ENCODE results near the gene EZR. TPM values are rescaled to one million over a fixed set of nuclear protein-coding genes. Genes with fewer than 3 reads are reported as not detected.

The EZR gene
- total RNA-seq, 1 donor from 2014 or later = 114 TPM

- DNase-seq (ENCODE audit: low spot score in 2 of 2) (no peak), FAIRE-seq (no peak)
Observed at GRCh38 chr6:158819977-158820622, 932 bp upstream of the EZR start.

GRCh38 chr6:158818581-158819212 lies 471 bp downstream of the EZR start:
- DNase-seq (ENCODE audit: low spot score in 2 of 2) = peak; percentile 55 to 65
- FAIRE-seq = no peak

- no peak for FAIRE-seq
- DNase-seq (ENCODE audit: low spot score in 2 of 2) = peak; percentile 74 to 84
Observed at GRCh38 chr6:158817728-158818580, 1.2 kb downstream of the EZR start.

- no peak for FAIRE-seq
- DNase-seq (ENCODE audit: low spot score in 2 of 2) = no peak
Observed at GRCh38 chr6:158816803-158817727, 2.1 kb downstream of the EZR start.

- FAIRE-seq (no peak), DNase-seq (ENCODE audit: low spot score in 2 of 2) (no peak)
Observed at GRCh38 chr6:158816329-158816728, 2.8 kb downstream of the EZR start.

- DNase-seq (ENCODE audit: low spot score in 2 of 2) = no peak
Observed at GRCh38 chr6:158815907-158816306, 3.3 kb downstream of the EZR start.

GRCh38 chr6:158815379-158815724 lies 3.8 kb downstream of the EZR start:
- FAIRE-seq (no peak), DNase-seq (ENCODE audit: low spot score in 2 of 2) (no peak)

More at GRCh38 chr6:158815907-158816306, 3.3 kb downstream of the EZR start:
- FAIRE-seq = no peak

- FAIRE-seq (no peak), DNase-seq (ENCODE audit: low spot score in 2 of 2) (no peak)
Observed at GRCh38 chr6:158813032-158813431, 6.1 kb downstream of the EZR start.

- FAIRE-seq = no peak
Observed at GRCh38 chr6:158812611-158813010, 6.6 kb downstream of the EZR start.

GRCh38 chr6:158810155-158811095 lies 8.7 kb downstream of the EZR start:
- no peak for DNase-seq (ENCODE audit: low spot score in 2 of 2)
- no peak for FAIRE-seq

More at GRCh38 chr6:158812611-158813010, 6.6 kb downstream of the EZR start:
- no peak for DNase-seq (ENCODE audit: low spot score in 2 of 2)

- no peak for DNase-seq (ENCODE audit: low spot score in 2 of 2)
- FAIRE-seq = no peak
Observed at GRCh38 chr6:158808941-158809678, 10.1 kb downstream of the EZR start.

GRCh38 chr6:158808442-158808833 lies 10.7 kb downstream of the EZR start:
- DNase-seq (ENCODE audit: low spot score in 2 of 2) (no peak), FAIRE-seq (no peak)

GRCh38 chr6:158807515-158808441 lies 11.4 kb downstream of the EZR start:
- no peak for FAIRE-seq
- DNase-seq (ENCODE audit: low spot score in 2 of 2) = no peak

- no peak for DNase-seq (ENCODE audit: low spot score in 2 of 2)
- FAIRE-seq = no peak
Observed at GRCh38 chr6:158805698-158806377, 13.3 kb downstream of the EZR start.

- FAIRE-seq (no peak), DNase-seq (ENCODE audit: low spot score in 2 of 2) (no peak)
Observed at GRCh38 chr6:158804207-158804606, 15.0 kb downstream of the EZR start.

GRCh38 chr6:158803733-158804143 lies 15.4 kb downstream of the EZR start:
- DNase-seq (ENCODE audit: low spot score in 2 of 2) (no peak), FAIRE-seq (no peak)
